Measurements from ENCODE around the gene DCAF15. TPM values are rescaled to one million over a fixed set of nuclear protein-coding genes. Genes with fewer than 3 reads are reported as not detected.

Gene DCAF15
- total and polyA plus RNA-seq, 2 experiments from 2014 or later, result 39.5 to 81.3 TPM

GRCh38 chr19:13908674-13909073, 43.6 kb upstream of the DCAF15 start:
- H3K4me1 Mint-ChIP-seq, result peaks cover 5% of the 10 kb centered on the region; the same call in 2 of the 3 replicates
- ATAC-seq (no peak), DNase-seq (ENCODE audit: low spot score) (no peak)
- H3K27me3 Mint-ChIP-seq (ENCODE audit: insufficient read depth, low read depth, poor library complexity), result peaks cover 25% of the 10 kb centered on the region
- Histone ChIP-seq H4K20me1 (replicated peaks; ENCODE audit: insufficient read depth) (no peaks in the 10 kb centered on the region), H3K4me1 (ENCODE audit: insufficient read depth) (0 out of 2 replicates have a peak, but pooled peaks cover 5% of the 10 kb centered on the region), H3F3A (replicated peaks; ENCODE audit: low read depth) (no peaks in the 10 kb centered on the region), H2AFZ (no peak overlapping the region), H3K4me2 (no peak overlapping the region), H3K9me2 (ENCODE audit: insufficient read depth) (no peaks in the 10 kb centered on the region), H3K27me3 (ENCODE audit: insufficient read depth) (peaks cover 10% of the 10 kb centered on the region; the same call in 1 of the 2 replicates), H3K79me2 (replicated peaks; ENCODE audit: insufficient read depth) (peaks cover 4% of the 10 kb centered on the region; the same call in 1 of the 2 replicates), H3K27ac (ENCODE audit: low read depth) (no peak overlapping the region), H3K4me3 (no peak overlapping the region), H3K36me3 (ENCODE audit: insufficient read depth) (no peaks in the 10 kb centered on the region)
- peaks cover 23% of the 10 kb centered on the region for H3K36me3 Mint-ChIP-seq (ENCODE audit: low read depth)
- H3K4me3 Mint-ChIP-seq, result no peak overlapping the region
- H3K27ac Mint-ChIP-seq, result no peak overlapping the region
- TF ChIP-seq CTCF (conservative IDR thresholded peaks at IDR 0.05; ENCODE audit: low read depth in 2 of 2) (no peak), REST (IDR thresholded peaks at IDR 0.05; ENCODE audit: unreplicated experiment) (no peak), CREB1 (CRISPR knock-in tag; IDR thresholded peaks at IDR 0.05; ENCODE audit: low read depth) (no peak), POLR2AphosphoS5 (IDR thresholded peaks at IDR 0.05; ENCODE audit: low read depth) (no peak), ZNF462 (CRISPR knock-in tag; IDR thresholded peaks at IDR 0.05) (no peak), ZNF331 (CRISPR knock-in tag; IDR thresholded peaks at IDR 0.05; ENCODE audit: low read depth) (no peak), EZH2phosphoT487 (IDR thresholded peaks at IDR 0.05; ENCODE audit: unreplicated experiment) (no peak), NANOG (IDR thresholded peaks at IDR 0.05; ENCODE audit: borderline replicate concordance) (no peak), EZH2 (IDR thresholded peaks at IDR 0.05; ENCODE audit: low read depth, unreplicated experiment) (no peak), ETS1 (IDR thresholded peaks at IDR 0.05) (no peak), STAT1 (IDR thresholded peaks at IDR 0.05; ENCODE audit: unreplicated experiment) (no peak), ZNF114 (CRISPR knock-in tag; IDR thresholded peaks at IDR 0.05) (no peak), JUNB (IDR thresholded peaks at IDR 0.05; ENCODE audit: unreplicated experiment) (no peak)
- H3K9me3 Mint-ChIP-seq, result peaks cover 4% of the 10 kb centered on the region; the same call in 2 of the 3 replicates

Data from GM23338 (cell line).